HL-60 (cell line): ENCODE data around the gene ARHGAP35.

Experiments
- DNase-seq, 2 experiments: peaks; one replicate each; pipeline ENCODE4 v3.0.0-alpha.2; 2010 to 2020; ENCODE audit warnings: low read depth in 1 of 2, low spot score in 1 of 2
- H3K27ac ChIP-seq: fragments of 250-450 bp; sonication (Bioruptor Pico); replicated peaks from 2 replicates; pipeline ENCODE4 v1.5.1; 2020; ENCODE audit warnings: mild to moderate bottlenecking, moderate library complexity
- H3K27me3 ChIP-seq: fragments of 250-450 bp; sonication (Bioruptor Pico); 2 replicates; pipeline ENCODE4 v1.5.1; 2021; ENCODE audit warnings: mild to moderate bottlenecking, moderate library complexity; ENCODE audit not compliant: insufficient read depth, poor library complexity, severe bottlenecking
- H3K4me3 ChIP-seq: replicated peaks from 2 replicates; pipeline ENCODE4 v1.5.1; 2011; ENCODE audit warnings: mild to moderate bottlenecking, control low read depth, low read length; ENCODE audit not compliant: insufficient read depth
- GABPA ChIP-seq: IDR thresholded peaks from 2 replicates; pipeline ENCODE4 v1.6.1; 2012; ENCODE audit warnings: low read depth
- POLR2AphosphoS5 ChIP-seq: IDR thresholded peaks from 2 replicates; pipeline ENCODE4 v1.6.1; 2012; ENCODE audit warnings: low read depth
- SPI1 ChIP-seq: IDR thresholded peaks from 2 replicates; pipeline ENCODE4 v1.6.1; 2012; ENCODE audit warnings: low read depth, mild to moderate bottlenecking, borderline replicate concordance
- TF ChIP-seq, protein P1 (sequence below): IDR thresholded peaks from 2 replicates; pipeline ENCODE4 v1.6.1; 2012; ENCODE audit warnings: low read depth; ENCODE audit not compliant: insufficient replicate concordance
- TF ChIP-seq, protein P2 (sequence below): IDR thresholded peaks from one replicate; pipeline ENCODE4 v1.5.1; 2011; ENCODE audit warnings: low read length, control low read depth, inconsistent platforms; ENCODE audit not compliant: insufficient read depth

ARHGAP35 gene

DNA sequence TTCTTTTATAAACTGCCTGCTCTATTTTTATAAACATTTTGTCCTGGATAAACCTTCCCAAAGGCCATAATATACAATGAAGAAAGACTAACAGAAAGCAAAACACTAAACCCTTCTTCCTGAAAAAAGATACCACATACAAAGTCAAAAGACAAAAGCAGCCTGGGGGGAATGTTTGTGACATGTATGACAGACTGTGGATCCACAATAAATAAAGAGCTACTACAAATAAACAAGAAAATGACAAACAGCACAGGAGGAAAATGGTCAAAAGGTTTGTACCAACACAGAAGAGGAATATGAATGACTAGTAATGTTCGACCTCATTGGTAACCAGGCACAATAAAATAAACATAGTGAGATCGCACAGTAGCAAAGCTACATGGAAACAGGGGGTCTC, 29.9 kb upstream of the ARHGAP35 start:
- Histone ChIP-seq H3K27ac (no peak overlapping the region), H3K27me3 (no peaks in the 10 kb centered on the region), H3K4me3 (no peak overlapping the region)
- TF ChIP-seq, protein P1, sequence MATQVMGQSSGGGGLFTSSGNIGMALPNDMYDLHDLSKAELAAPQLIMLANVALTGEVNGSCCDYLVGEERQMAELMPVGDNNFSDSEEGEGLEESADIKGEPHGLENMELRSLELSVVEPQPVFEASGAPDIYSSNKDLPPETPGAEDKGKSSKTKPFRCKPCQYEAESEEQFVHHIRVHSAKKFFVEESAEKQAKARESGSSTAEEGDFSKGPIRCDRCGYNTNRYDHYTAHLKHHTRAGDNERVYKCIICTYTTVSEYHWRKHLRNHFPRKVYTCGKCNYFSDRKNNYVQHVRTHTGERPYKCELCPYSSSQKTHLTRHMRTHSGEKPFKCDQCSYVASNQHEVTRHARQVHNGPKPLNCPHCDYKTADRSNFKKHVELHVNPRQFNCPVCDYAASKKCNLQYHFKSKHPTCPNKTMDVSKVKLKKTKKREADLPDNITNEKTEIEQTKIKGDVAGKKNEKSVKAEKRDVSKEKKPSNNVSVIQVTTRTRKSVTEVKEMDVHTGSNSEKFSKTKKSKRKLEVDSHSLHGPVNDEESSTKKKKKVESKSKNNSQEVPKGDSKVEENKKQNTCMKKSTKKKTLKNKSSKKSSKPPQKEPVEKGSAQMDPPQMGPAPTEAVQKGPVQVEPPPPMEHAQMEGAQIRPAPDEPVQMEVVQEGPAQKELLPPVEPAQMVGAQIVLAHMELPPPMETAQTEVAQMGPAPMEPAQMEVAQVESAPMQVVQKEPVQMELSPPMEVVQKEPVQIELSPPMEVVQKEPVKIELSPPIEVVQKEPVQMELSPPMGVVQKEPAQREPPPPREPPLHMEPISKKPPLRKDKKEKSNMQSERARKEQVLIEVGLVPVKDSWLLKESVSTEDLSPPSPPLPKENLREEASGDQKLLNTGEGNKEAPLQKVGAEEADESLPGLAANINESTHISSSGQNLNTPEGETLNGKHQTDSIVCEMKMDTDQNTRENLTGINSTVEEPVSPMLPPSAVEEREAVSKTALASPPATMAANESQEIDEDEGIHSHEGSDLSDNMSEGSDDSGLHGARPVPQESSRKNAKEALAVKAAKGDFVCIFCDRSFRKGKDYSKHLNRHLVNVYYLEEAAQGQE = no peak
- TF ChIP-seq, protein P2, sequence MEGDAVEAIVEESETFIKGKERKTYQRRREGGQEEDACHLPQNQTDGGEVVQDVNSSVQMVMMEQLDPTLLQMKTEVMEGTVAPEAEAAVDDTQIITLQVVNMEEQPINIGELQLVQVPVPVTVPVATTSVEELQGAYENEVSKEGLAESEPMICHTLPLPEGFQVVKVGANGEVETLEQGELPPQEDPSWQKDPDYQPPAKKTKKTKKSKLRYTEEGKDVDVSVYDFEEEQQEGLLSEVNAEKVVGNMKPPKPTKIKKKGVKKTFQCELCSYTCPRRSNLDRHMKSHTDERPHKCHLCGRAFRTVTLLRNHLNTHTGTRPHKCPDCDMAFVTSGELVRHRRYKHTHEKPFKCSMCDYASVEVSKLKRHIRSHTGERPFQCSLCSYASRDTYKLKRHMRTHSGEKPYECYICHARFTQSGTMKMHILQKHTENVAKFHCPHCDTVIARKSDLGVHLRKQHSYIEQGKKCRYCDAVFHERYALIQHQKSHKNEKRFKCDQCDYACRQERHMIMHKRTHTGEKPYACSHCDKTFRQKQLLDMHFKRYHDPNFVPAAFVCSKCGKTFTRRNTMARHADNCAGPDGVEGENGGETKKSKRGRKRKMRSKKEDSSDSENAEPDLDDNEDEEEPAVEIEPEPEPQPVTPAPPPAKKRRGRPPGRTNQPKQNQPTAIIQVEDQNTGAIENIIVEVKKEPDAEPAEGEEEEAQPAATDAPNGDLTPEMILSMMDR = no peak
- TF ChIP-seq GABPA (no peak), POLR2AphosphoS5 (no peak), SPI1 (no peak)
- DNase-seq = no peak

DNA sequence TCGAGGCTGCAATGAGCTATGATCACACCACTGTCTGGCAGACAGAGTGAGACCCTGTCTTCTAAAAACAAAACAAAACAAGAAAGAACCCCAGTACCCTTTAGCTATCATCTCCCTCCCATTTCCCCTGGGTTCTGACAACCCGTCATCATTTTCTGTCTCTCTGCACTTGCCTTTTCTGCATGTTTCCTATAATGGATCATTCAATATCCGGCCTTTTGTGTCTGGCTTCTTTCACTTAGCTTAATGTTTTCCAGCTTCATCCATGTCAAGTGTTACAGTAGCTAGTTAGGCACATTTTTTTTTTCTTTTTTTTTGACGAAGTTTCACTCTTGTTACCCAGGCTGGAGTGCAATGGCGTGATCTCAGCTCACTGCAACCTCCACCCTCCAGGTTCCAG, 26.7 kb upstream of the ARHGAP35 start:
- no peaks in the 10 kb centered on the region for H3K27me3 ChIP-seq
- no peak overlapping the region for H3K27ac ChIP-seq
- TF ChIP-seq, protein P2 = no peak
- no peak for TF ChIP-seq POLR2AphosphoS5
- no peak for TF ChIP-seq GABPA
- TF ChIP-seq, protein P1 = no peak
- no peak for TF ChIP-seq SPI1
- H3K4me3 ChIP-seq = no peak overlapping the region
- DNase-seq = no peak

DNA sequence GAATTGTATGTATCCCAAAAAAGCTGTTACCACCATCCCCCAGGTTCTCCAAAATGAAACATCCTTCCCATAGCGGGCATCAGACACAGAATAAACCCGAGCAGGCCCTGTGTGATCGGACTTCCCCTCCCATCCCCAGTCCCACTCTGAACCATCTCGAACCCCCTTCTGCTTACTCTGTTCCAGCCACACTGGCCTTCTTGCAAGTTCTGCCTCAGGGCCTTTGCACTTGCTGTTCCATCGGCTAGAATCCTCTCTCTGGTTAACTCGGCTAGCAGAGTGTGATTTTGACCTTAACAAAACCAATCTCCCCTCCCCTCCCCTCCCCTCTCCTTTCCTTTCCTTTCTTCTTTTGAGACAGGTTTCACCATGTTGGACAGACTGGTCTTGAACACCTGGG, 25.8 kb upstream of the ARHGAP35 start:
- no peak for DNase-seq
- Histone ChIP-seq H3K27ac (no peak overlapping the region), H3K27me3 (no peaks in the 10 kb centered on the region), H3K4me3 (no peak overlapping the region)
- TF ChIP-seq, protein P2 = no peak
- TF ChIP-seq POLR2AphosphoS5 (no peak), GABPA (no peak), SPI1 (no peak)
- TF ChIP-seq, protein P1 = no peak
